CD14-positive monocyte (primary cell): ENCODE measurements around the gene LMTK3. TPM values are rescaled to one million over a fixed set of nuclear protein-coding genes. Genes with fewer than 3 reads are reported as not detected.

Experiments used
- DNase-seq, 3 donors: peaks; one replicate each; pipeline ENCODE4 v3.0.0-alpha.2; 2011 to 2022
- H2AFZ ChIP-seq: 2 replicates; pipeline ENCODE4 v1.6.0; 2012; ENCODE audit warnings: mild to moderate bottlenecking, low read depth, low read length, inconsistent platforms; ENCODE audit not compliant: insufficient read depth, poor library complexity, severe bottlenecking
- H3K27ac ChIP-seq, 2 donors: 1 replicate in 1 of 2; 2 replicates in 1 of 2; pipeline ENCODE4 v1.5.1; 2012 to 2013; ENCODE audit warnings: low read length in 2 of 2, control low read depth in 1 of 2, inconsistent platforms in 1 of 2, low read depth in 1 of 2, mild to moderate bottlenecking in 1 of 2
- H3K27me3 ChIP-seq, 2 donors: one replicate each; pipeline versions ENCODE4 v1.6.0 to v1.6.1; 2011 to 2013; ENCODE audit warnings: low read length in 2 of 2; ENCODE audit not compliant: control insufficient read depth in 2 of 2, insufficient read depth in 2 of 2
- H3K36me3 ChIP-seq, 2 donors: replicated peaks in 1 of 2; 1 replicate in 1 of 2; 2 replicates in 1 of 2; pipeline versions ENCODE4 v1.5.1 to v1.6.1; 2012 to 2013; ENCODE audit warnings: low read length in 2 of 2, control low read depth in 1 of 2, inconsistent platforms in 1 of 2, mild to moderate bottlenecking in 1 of 2; ENCODE audit not compliant: insufficient read depth in 2 of 2, control insufficient read depth in 1 of 2
- H3K4me1 ChIP-seq, 2 donors: 1 replicate in 1 of 2; 2 replicates in 1 of 2; pipeline versions ENCODE4 v1.5.1 to v1.6.1; 2012 to 2013; ENCODE audit warnings: low read length in 2 of 2, control low read depth in 1 of 2, inconsistent platforms in 1 of 2, mild to moderate bottlenecking in 1 of 2, moderate library complexity in 1 of 2; ENCODE audit not compliant: insufficient read depth in 2 of 2, control insufficient read depth in 1 of 2
- H3K4me2 ChIP-seq: replicated peaks from 2 replicates; pipeline ENCODE3; 2012; ENCODE audit warnings: low read length, moderate library complexity, mild to moderate bottlenecking; ENCODE audit not compliant: poor library complexity, severe bottlenecking; ENCODE audit errors: extremely low read depth
- H3K4me3 ChIP-seq, 3 experiments: fragments of 200-600 bp in 1 of 3; sonication (generic) in 1 of 3; replicated peaks in 1 of 3; 1 replicate in 2 of 3; 2 replicates in 1 of 3; pipeline ENCODE4 v1.5.1; 2011 to 2013; ENCODE audit warnings: low read length in 3 of 3, mild to moderate bottlenecking in 3 of 3, control low read depth in 2 of 3, low read depth in 2 of 3, inconsistent platforms in 1 of 3, moderate library complexity in 1 of 3
- H3K79me2 ChIP-seq: 2 replicates; pipeline ENCODE4 v1.6.0; 2012; ENCODE audit warnings: mild to moderate bottlenecking, control low read depth, inconsistent platforms, low read length, moderate library complexity; ENCODE audit not compliant: insufficient read depth
- H3K9ac ChIP-seq: 2 replicates; pipeline ENCODE4 v1.6.0; 2017; ENCODE audit warnings: low read length, mild to moderate bottlenecking; ENCODE audit not compliant: insufficient read depth, poor library complexity, severe bottlenecking
- H3K9me3 ChIP-seq, 2 donors: replicated peaks in 1 of 2; 1 replicate in 1 of 2; 2 replicates in 1 of 2; pipeline versions ENCODE4 v1.5.1 to v1.6.1; 2012 to 2013; ENCODE audit warnings: low read length in 2 of 2, control low read depth in 1 of 2; ENCODE audit not compliant: control insufficient read depth in 1 of 2, insufficient read depth in 1 of 2
- H4K20me1 ChIP-seq: 2 replicates; pipeline ENCODE4 v1.6.0; 2012; ENCODE audit warnings: mild to moderate bottlenecking, low read length, control low read depth, moderate library complexity; ENCODE audit not compliant: insufficient read depth
- H3K27ac Mint-ChIP-seq, 7 donors: one replicate each; pipeline ENCODE4 v1.8.0; 2020; ENCODE audit warnings: mild to moderate bottlenecking in 7 of 7, mixed read lengths in 7 of 7, moderate library complexity in 6 of 7, inconsistent platforms in 2 of 7
- H3K27me3 Mint-ChIP-seq, 3 donors: one replicate each; pipeline ENCODE4 v1.8.0; 2021 to 2022; ENCODE audit warnings: low read depth in 3 of 3, mild to moderate bottlenecking in 3 of 3, mixed read lengths in 3 of 3, moderate library complexity in 3 of 3, inconsistent platforms in 1 of 3
- H3K36me3 Mint-ChIP-seq, 2 donors: one replicate each; pipeline ENCODE4 v1.8.0; 2020; ENCODE audit warnings: mixed read lengths in 2 of 2, inconsistent platforms in 1 of 2, mild to moderate bottlenecking in 1 of 2
- H3K4me1 Mint-ChIP-seq: one replicate; pipeline ENCODE4 v1.8.0; 2020; ENCODE audit warnings: mild to moderate bottlenecking, mixed read lengths
- H3K4me3 Mint-ChIP-seq, 2 donors: one replicate each; pipeline ENCODE4 v1.8.0; 2020; ENCODE audit warnings: mild to moderate bottlenecking in 2 of 2, mixed read lengths in 2 of 2, moderate library complexity in 1 of 2
- H3K9me3 Mint-ChIP-seq, 7 donors: one replicate each; pipeline ENCODE4 v1.8.0; 2020 to 2022; ENCODE audit warnings: mixed read lengths in 7 of 7, mild to moderate bottlenecking in 6 of 7, moderate library complexity in 6 of 7, inconsistent platforms in 2 of 7
- whole genome bisulfite sequencing: methylation state at CpG from one replicate; pipeline ENCODE4 v1.1.5; 2013; ENCODE audit warnings: missing lambda C conversion rate; ENCODE audit not compliant: insufficient coverage; 5-methylcytosine and 5-hydroxymethylcytosine counted together
- intact Hi-C, 2 donors: fragments of 100-400 bp; cut with micrococcal nuclease; formaldehyde crosslinking; loops; one replicate each; pipeline versions ENCODE4 v1.15.0 to v1.15.1; 2023
- polyA plus RNA-seq, 3 donors: library from polyadenylated mRNA; depleted of rRNA in 1 of 3; unstranded in 2 of 3; stranded (reverse) in 1 of 3; fragments of 300-500 nt in 2 of 3; fragments of >200 nt in 1 of 3; fragmentation: Illumina TruSeq in 2 of 3; gene quantifications; 1 replicate in 2 of 3; 2 replicates in 1 of 3; pipeline ENCODE4 v1.2.3, GENCODE V29; 2012 to 2021
- TF ChIP-seq, protein P1 (sequence below): fragments of 200-600 bp; IDR thresholded peaks from one replicate; pipeline ENCODE4 v1.8.0; 2022; ENCODE audit warnings: antibody characterized with exemption, mild to moderate bottlenecking

LMTK3 gene
- polyA plus RNA-seq, 3 donors, result 0.08 TPM; not detected in 2

GRCh38 chr19:48544856-48545750, 33.5 kb upstream of the LMTK3 start:
- Mint-ChIP-seq H3K27ac (no peak overlapping the region), H3K27me3 (peaks cover 0 to 7% (median 2%) of the 10 kb centered on the region in 3 donors), H3K36me3 (no peaks in the 10 kb centered on the region), H3K4me3 (no peak overlapping the region), H3K9me3 (no peaks in the 10 kb centered on the region), H3K4me1 (peaks cover 5% of the 10 kb centered on the region)
- WGBS, result 87% methylated on average over 13 of the region's 25 CpGs
- peaks cover 0 to 4% of the 10 kb centered on the region in 2 donors for H3K4me1 ChIP-seq
- no peaks in the 10 kb centered on the region for H3K79me2 ChIP-seq
- TF ChIP-seq, protein P1, sequence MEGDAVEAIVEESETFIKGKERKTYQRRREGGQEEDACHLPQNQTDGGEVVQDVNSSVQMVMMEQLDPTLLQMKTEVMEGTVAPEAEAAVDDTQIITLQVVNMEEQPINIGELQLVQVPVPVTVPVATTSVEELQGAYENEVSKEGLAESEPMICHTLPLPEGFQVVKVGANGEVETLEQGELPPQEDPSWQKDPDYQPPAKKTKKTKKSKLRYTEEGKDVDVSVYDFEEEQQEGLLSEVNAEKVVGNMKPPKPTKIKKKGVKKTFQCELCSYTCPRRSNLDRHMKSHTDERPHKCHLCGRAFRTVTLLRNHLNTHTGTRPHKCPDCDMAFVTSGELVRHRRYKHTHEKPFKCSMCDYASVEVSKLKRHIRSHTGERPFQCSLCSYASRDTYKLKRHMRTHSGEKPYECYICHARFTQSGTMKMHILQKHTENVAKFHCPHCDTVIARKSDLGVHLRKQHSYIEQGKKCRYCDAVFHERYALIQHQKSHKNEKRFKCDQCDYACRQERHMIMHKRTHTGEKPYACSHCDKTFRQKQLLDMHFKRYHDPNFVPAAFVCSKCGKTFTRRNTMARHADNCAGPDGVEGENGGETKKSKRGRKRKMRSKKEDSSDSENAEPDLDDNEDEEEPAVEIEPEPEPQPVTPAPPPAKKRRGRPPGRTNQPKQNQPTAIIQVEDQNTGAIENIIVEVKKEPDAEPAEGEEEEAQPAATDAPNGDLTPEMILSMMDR, result no peak
- no peaks in the 10 kb centered on the region for H4K20me1 ChIP-seq
- no peaks in the 10 kb centered on the region for H3K36me3 ChIP-seq
- intact Hi-C loops, result no loop called here
- no peak overlapping the region for H3K4me2 ChIP-seq
- no peaks in the 10 kb centered on the region for H3K9me3 ChIP-seq
- H3K27me3 ChIP-seq, result no peaks in the 10 kb centered on the region
- H3K9ac ChIP-seq, result no peak overlapping the region
- no peak for DNase-seq
- H3K27ac ChIP-seq, result no peak overlapping the region
- H2AFZ ChIP-seq, result no peak overlapping the region
- H3K4me3 ChIP-seq, result no peak overlapping the region

DNA sequence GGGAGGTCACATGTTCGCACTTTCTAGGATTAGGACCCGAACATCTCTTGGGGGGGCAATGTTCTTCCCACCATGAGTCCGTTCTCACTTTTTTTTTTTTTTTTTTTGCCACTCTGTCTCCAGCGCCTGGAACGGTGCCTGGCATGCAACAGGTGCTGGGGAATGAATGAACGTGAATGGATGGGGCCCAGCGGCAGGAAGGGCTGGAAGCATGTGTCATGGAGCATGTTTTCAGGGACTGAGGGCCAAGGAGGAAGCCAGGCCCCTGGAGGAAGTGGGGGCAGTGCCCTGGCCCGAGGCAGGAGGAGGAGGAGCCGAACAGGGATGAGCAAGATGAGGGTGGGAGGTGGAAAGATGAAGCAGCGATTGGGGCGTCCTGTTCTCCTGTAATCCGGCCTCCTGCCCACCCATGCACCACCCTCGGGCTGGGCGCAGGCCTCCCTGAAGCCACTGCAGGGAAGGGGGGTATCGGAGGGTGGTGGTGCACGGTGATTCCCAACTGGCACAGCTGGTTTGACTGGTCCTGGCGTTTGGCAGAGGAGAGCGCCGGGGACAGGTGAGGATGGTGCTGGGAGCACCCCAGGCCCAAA, 31.6 kb upstream of the LMTK3 start:
- no peak overlapping the region for H3K4me2 ChIP-seq
- H3K36me3 ChIP-seq, result no peaks in the 10 kb centered on the region
- intact Hi-C loops, result no loop called here
- H4K20me1 ChIP-seq, result no peaks in the 10 kb centered on the region
- no peak overlapping the region for H3K9ac ChIP-seq
- no peak overlapping the region for H3K4me3 ChIP-seq
- TF ChIP-seq, protein P1, result no peak
- WGBS, result 53% methylated on average over 8 of the region's 19 CpGs
- no peaks in the 10 kb centered on the region for H3K79me2 ChIP-seq
- H3K27me3 ChIP-seq, result no peaks in the 10 kb centered on the region
- Mint-ChIP-seq H3K9me3 (peaks cover 0 to 1% (median 0%) of the 10 kb centered on the region in 7 donors), H3K4me1 (peaks cover 5% of the 10 kb centered on the region), H3K4me3 (no peak overlapping the region), H3K27me3 (peaks cover 0 to 7% (median 2%) of the 10 kb centered on the region in 3 donors), H3K27ac (peak overlapping the region in 2 of 7 donors; percentile 25 to 28), H3K36me3 (no peaks in the 10 kb centered on the region)
- H3K9me3 ChIP-seq, result no peaks in the 10 kb centered on the region
- DNase-seq, result peak in 1 of 3 donors; percentile 1
- no peak overlapping the region for H3K27ac ChIP-seq
- H2AFZ ChIP-seq, result peak overlapping the region; percentile 63
- peaks cover 0 to 4% of the 10 kb centered on the region in 2 donors for H3K4me1 ChIP-seq
